Endothelial cell (in vitro differentiated cells): ENCODE results near the gene MAP3K7CL. TPM values are rescaled to one million over a fixed set of nuclear protein-coding genes. Genes with fewer than 3 reads are reported as not detected.

ENCODE experiments used
- DNase-seq: peaks from one replicate; pipeline ENCODE4 v3.0.0; 2021; ENCODE audit warnings: low spot score
- H3K27ac Mint-ChIP-seq: one replicate; pipeline ENCODE4 v1.8.0; 2021; ENCODE audit warnings: mixed read lengths, inconsistent platforms; ENCODE audit not compliant: unreplicated experiment
- H3K27me3 Mint-ChIP-seq: one replicate; pipeline ENCODE4 v1.8.0; 2021; ENCODE audit warnings: mild to moderate bottlenecking, moderate library complexity, mixed read lengths, inconsistent platforms; ENCODE audit not compliant: unreplicated experiment
- H3K36me3 Mint-ChIP-seq: one replicate; pipeline ENCODE4 v1.8.0; 2021; ENCODE audit warnings: mild to moderate bottlenecking, low read depth, mixed read lengths, inconsistent platforms; ENCODE audit not compliant: unreplicated experiment
- H3K4me1 Mint-ChIP-seq: one replicate; pipeline ENCODE4 v1.8.0; 2021; ENCODE audit warnings: mild to moderate bottlenecking, mixed read lengths, inconsistent platforms; ENCODE audit not compliant: unreplicated experiment
- H3K4me3 Mint-ChIP-seq: one replicate; pipeline ENCODE4 v1.8.0; 2021; ENCODE audit warnings: mild to moderate bottlenecking, mixed read lengths, inconsistent platforms; ENCODE audit not compliant: unreplicated experiment
- H3K9me3 Mint-ChIP-seq: one replicate; pipeline ENCODE4 v1.8.0; 2021; ENCODE audit warnings: mixed read lengths, inconsistent platforms; ENCODE audit not compliant: unreplicated experiment
- total RNA-seq: library from RNA; stranded (reverse); fragmentation: NEBNext Ultra II Directional; extraction: Animal tissue kit (Norgen Biotek cat#: 25700); gene quantifications from one replicate; pipeline ENCODE4 v1.2.1, GENCODE V29; 2021; ENCODE audit not compliant: unreplicated experiment
- TF ChIP-seq, protein P1 (sequence below): fragments of 200-600 bp; sonication (generic); IDR thresholded peaks from one replicate; pipeline ENCODE4 v1.5.0; 2021; ENCODE audit warnings: antibody characterized with exemption; ENCODE audit not compliant: unreplicated experiment

Gene MAP3K7CL
- total RNA-seq, 1 donor from 2014 or later = 1.0 TPM

DNA sequence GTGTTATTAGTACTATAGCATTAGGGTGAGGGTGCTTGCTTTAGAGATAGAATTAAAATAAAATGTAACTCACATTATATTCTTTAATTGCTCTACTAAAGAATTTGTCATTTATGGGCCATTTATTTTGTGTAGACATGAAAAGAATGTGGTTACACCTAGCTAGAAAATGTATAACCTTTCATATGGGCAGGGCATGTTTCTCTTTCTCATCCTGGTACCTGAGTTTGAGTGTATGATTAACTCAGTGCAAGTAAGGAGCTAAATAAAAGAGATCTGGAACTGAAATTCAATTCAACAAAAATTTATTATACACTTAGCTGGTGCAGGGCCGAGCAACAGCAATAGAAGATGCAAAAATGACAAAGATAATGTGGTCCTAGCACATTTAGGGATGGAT, 47.4 kb downstream of the MAP3K7CL start:
- DNase-seq = no peak
- Mint-ChIP-seq H3K4me3 (no peak overlapping the region), H3K36me3 (no peaks in the 10 kb centered on the region)

DNA sequence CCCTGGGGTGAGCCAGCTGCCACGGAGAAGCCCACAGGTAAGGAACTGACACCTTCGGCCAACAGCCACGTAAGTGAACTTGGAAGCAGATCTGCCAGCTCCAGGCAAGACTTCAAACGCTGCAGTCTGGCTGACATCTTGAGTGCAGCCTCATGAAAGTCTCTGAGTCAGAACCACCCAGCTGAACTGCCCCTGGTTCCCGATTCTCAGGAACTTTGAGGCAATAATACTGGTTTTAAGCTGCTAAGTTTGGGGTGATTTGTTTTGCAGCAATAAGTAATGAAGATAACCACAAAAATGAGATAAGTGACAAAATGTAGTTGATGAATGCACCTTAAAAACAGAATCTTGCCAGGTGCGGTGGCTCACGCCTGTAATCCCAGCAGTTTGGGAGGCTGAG, 48.5 kb downstream of the MAP3K7CL start:
- no peak overlapping the region for H3K4me3 Mint-ChIP-seq

More for the DNA sequence above, 47.4 kb downstream of the MAP3K7CL start:
- Mint-ChIP-seq H3K9me3 (no peaks in the 10 kb centered on the region), H3K27ac (no peak overlapping the region), H3K4me1 (no peaks in the 10 kb centered on the region), H3K27me3 (no peaks in the 10 kb centered on the region)
- TF ChIP-seq, protein P1, sequence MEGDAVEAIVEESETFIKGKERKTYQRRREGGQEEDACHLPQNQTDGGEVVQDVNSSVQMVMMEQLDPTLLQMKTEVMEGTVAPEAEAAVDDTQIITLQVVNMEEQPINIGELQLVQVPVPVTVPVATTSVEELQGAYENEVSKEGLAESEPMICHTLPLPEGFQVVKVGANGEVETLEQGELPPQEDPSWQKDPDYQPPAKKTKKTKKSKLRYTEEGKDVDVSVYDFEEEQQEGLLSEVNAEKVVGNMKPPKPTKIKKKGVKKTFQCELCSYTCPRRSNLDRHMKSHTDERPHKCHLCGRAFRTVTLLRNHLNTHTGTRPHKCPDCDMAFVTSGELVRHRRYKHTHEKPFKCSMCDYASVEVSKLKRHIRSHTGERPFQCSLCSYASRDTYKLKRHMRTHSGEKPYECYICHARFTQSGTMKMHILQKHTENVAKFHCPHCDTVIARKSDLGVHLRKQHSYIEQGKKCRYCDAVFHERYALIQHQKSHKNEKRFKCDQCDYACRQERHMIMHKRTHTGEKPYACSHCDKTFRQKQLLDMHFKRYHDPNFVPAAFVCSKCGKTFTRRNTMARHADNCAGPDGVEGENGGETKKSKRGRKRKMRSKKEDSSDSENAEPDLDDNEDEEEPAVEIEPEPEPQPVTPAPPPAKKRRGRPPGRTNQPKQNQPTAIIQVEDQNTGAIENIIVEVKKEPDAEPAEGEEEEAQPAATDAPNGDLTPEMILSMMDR = no peak

DNA sequence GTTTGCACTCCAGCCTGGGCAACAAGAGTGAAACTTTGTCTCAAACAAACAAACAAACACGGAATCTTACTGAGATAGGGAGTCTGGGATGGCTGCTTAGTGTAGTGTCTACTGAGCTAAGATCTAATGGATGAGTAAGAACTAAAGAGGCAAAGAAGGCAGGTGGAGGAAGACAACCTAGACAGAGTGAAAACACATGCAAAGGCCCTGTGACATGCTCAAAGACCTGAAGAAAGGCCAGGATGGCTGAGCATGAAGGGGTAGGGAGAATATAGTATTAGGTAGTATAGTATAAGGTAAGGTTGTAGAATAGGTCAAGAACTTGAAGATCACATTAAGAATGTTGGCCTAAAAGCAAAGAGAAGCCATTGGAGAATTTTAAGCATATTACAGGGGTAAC, 49.1 kb downstream of the MAP3K7CL start:
- TF ChIP-seq, protein P1 = no peak
- Mint-ChIP-seq H3K4me3 (no peak overlapping the region), H3K27me3 (no peaks in the 10 kb centered on the region), H3K27ac (no peak overlapping the region), H3K36me3 (no peaks in the 10 kb centered on the region), H3K9me3 (no peaks in the 10 kb centered on the region), H3K4me1 (no peaks in the 10 kb centered on the region)
- DNase-seq = no peak

More for the DNA sequence above, 48.5 kb downstream of the MAP3K7CL start:
- TF ChIP-seq, protein P1 = no peak
- H3K36me3 Mint-ChIP-seq = no peaks in the 10 kb centered on the region
- H3K27ac Mint-ChIP-seq = no peak overlapping the region
- no peaks in the 10 kb centered on the region for H3K4me1 Mint-ChIP-seq
- no peaks in the 10 kb centered on the region for H3K9me3 Mint-ChIP-seq
- H3K27me3 Mint-ChIP-seq = no peaks in the 10 kb centered on the region
- no peak for DNase-seq

DNA sequence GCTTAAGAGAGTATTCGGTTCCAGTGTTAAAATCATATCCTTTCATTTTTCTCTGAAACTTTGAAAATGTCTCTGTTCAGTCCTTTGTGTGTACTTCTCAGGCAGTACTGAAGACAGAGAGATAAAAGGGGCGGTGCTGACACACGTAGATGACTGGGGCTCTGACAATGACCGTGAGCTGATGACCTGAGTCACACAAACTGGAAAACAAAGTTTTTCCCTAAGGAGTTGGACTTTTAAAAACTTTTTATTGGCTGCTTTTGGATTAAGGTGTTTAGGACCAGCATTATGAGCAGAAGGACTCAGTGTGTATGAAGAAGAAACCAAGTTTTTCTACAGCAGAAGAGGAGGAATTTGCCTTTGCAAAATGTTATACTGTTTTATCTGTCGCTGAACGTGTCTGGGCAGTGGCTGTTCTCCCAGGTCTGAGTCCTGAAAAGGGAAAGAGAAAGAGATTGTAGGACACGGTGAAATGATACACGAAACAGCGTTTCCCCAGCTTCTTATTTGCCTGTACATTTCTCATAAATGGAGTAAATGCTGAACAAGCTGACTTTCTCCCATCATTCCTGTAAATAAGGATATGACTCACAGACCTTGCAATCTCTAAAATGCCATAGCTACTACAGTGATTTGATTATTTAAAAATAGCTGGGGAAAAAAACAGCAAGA, 51.5 kb downstream of the MAP3K7CL start:
- TF ChIP-seq, protein P1 = no peak
- no peaks in the 10 kb centered on the region for H3K36me3 Mint-ChIP-seq
- H3K27ac Mint-ChIP-seq = no peak overlapping the region
- no peaks in the 10 kb centered on the region for H3K9me3 Mint-ChIP-seq
- no peaks in the 10 kb centered on the region for H3K4me1 Mint-ChIP-seq
- no peak for DNase-seq
- no peaks in the 10 kb centered on the region for H3K27me3 Mint-ChIP-seq
- H3K4me3 Mint-ChIP-seq = no peak overlapping the region

DNA sequence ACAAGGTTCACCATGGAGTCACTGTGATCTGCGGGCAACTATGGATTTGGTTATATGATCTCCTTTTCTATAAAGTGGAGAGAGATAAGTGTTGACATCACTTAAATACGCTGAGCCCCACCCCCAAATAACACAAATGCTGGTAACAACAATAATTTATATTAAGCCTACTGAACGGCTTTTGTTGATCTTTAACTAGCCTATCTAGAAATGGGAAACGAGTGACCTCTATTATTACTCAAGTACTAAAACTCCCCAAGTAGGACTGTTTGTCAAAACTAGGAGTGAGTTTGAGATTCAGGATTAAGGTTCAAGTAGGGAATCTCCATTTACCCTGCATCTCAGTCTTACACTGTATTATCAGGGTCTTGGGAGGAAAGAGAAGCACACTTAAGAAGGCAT, 52.2 kb downstream of the MAP3K7CL start:
- H3K4me1 Mint-ChIP-seq = no peaks in the 10 kb centered on the region
- H3K4me3 Mint-ChIP-seq = no peak overlapping the region
- H3K36me3 Mint-ChIP-seq = no peaks in the 10 kb centered on the region
- no peak overlapping the region for H3K27ac Mint-ChIP-seq
- TF ChIP-seq, protein P1 = no peak
- H3K27me3 Mint-ChIP-seq = no peaks in the 10 kb centered on the region
- DNase-seq = no peak
- H3K9me3 Mint-ChIP-seq = no peaks in the 10 kb centered on the region
